GM23338 (cell line): ENCODE results near the gene NINL.

ENCODE experiments used
- CREB1 ChIP-seq: fragments of 250-450 bp; sonication (Bioruptor Pico); IDR thresholded peaks from 2 replicates; pipeline ENCODE4 v1.5.0; 2020; ENCODE audit warnings: low read depth, mild to moderate bottlenecking, moderate library complexity
- EZH2 ChIP-seq: fragments of 200-600 bp; sonication (generic); IDR thresholded peaks from one replicate; pipeline ENCODE4 v1.8.0; 2017; ENCODE audit warnings: antibody characterized with exemption, mild to moderate bottlenecking, low read depth; ENCODE audit not compliant: unreplicated experiment
- EZH2phosphoT487 ChIP-seq: fragments of 200-600 bp; sonication (generic); IDR thresholded peaks from one replicate; pipeline ENCODE4 v1.8.1; 2018; ENCODE audit warnings: antibody characterized with exemption; ENCODE audit not compliant: unreplicated experiment
- JUNB ChIP-seq: IDR thresholded peaks from one replicate; pipeline ENCODE4 v1.6.1; 2016; ENCODE audit warnings: antibody characterized with exemption; ENCODE audit not compliant: unreplicated experiment
- NANOG ChIP-seq: IDR thresholded peaks from 2 replicates; pipeline ENCODE4 v1.6.1; 2016; ENCODE audit warnings: antibody characterized with exemption, borderline replicate concordance
- POLR2AphosphoS5 ChIP-seq: IDR thresholded peaks from 2 replicates; pipeline ENCODE4 v1.6.1; 2016; ENCODE audit warnings: antibody characterized with exemption, low read depth
- STAT1 ChIP-seq: IDR thresholded peaks from one replicate; pipeline ENCODE4 v1.6.1; 2016; ENCODE audit warnings: antibody characterized with exemption; ENCODE audit not compliant: unreplicated experiment
- ZNF114 ChIP-seq: fragments of 250-450 bp; sonication (Bioruptor Pico); IDR thresholded peaks from 2 replicates; pipeline ENCODE4 v1.5.0; 2020; ENCODE audit warnings: mild to moderate bottlenecking, moderate library complexity
- ZNF331 ChIP-seq: fragments of 250-450 bp; sonication (Bioruptor Pico); IDR thresholded peaks from 2 replicates; pipeline ENCODE4 v1.5.0; 2020; ENCODE audit warnings: low read depth, mild to moderate bottlenecking, moderate library complexity
- TF ChIP-seq, protein P1 (sequence below), 2 experiments: fragments of 200-600 bp in 1 of 2; sonication (generic) in 1 of 2; conservative IDR thresholded peaks; 2 replicates each; pipeline versions ENCODE4 v1.5.1 to v1.6.1; 2016 to 2017; ENCODE audit warnings: antibody characterized with exemption in 2 of 2, low read depth in 2 of 2, mild to moderate bottlenecking in 2 of 2, moderate library complexity in 1 of 2
- TF ChIP-seq, protein P2 (sequence below): IDR thresholded peaks from one replicate; pipeline ENCODE4 v1.6.1; 2018; ENCODE audit warnings: antibody characterized with exemption; ENCODE audit not compliant: unreplicated experiment
- TF ChIP-seq, protein P3 (sequence below): IDR thresholded peaks from 2 replicates; pipeline ENCODE4 v1.6.1; 2016; ENCODE audit warnings: antibody characterized with exemption
- TF ChIP-seq, protein P4 (sequence below): fragments of 250-450 bp; sonication (Bioruptor Pico); IDR thresholded peaks from 2 replicates; pipeline ENCODE4 v1.5.0; 2020; ENCODE audit warnings: mild to moderate bottlenecking, moderate library complexity

DNA sequence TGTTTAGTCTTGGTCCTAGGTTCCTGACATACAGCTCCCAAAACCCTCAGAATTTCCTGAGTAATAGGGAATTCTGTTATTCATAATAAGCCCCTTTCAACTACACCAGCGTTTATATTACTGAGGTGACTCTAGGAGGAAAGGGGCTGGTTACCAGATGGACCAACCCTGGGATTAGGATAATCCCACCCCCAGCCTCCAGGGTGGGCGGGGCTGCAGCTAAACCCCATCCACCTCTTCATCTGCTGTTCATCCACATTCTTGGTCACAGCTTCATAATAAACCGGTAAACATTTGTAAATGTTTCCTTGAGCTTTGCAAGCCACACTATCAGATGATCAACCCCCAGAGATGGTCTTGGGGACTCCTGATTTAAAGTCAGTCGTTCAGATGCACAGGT, 38.3 kb downstream of the NINL start:
- TF ChIP-seq, protein P1, sequence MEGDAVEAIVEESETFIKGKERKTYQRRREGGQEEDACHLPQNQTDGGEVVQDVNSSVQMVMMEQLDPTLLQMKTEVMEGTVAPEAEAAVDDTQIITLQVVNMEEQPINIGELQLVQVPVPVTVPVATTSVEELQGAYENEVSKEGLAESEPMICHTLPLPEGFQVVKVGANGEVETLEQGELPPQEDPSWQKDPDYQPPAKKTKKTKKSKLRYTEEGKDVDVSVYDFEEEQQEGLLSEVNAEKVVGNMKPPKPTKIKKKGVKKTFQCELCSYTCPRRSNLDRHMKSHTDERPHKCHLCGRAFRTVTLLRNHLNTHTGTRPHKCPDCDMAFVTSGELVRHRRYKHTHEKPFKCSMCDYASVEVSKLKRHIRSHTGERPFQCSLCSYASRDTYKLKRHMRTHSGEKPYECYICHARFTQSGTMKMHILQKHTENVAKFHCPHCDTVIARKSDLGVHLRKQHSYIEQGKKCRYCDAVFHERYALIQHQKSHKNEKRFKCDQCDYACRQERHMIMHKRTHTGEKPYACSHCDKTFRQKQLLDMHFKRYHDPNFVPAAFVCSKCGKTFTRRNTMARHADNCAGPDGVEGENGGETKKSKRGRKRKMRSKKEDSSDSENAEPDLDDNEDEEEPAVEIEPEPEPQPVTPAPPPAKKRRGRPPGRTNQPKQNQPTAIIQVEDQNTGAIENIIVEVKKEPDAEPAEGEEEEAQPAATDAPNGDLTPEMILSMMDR (conservative IDR thresholded peaks at IDR 0.05; ENCODE audit: low read depth in 2 of 2): no peak
- TF ChIP-seq POLR2AphosphoS5 (no peak), EZH2 (no peak), CREB1 (CRISPR knock-in tag) (no peak), EZH2phosphoT487 (no peak), NANOG (no peak), ZNF114 (CRISPR knock-in tag) (no peak), JUNB (no peak), STAT1 (no peak), ZNF331 (no peak)
- TF ChIP-seq, protein P2, sequence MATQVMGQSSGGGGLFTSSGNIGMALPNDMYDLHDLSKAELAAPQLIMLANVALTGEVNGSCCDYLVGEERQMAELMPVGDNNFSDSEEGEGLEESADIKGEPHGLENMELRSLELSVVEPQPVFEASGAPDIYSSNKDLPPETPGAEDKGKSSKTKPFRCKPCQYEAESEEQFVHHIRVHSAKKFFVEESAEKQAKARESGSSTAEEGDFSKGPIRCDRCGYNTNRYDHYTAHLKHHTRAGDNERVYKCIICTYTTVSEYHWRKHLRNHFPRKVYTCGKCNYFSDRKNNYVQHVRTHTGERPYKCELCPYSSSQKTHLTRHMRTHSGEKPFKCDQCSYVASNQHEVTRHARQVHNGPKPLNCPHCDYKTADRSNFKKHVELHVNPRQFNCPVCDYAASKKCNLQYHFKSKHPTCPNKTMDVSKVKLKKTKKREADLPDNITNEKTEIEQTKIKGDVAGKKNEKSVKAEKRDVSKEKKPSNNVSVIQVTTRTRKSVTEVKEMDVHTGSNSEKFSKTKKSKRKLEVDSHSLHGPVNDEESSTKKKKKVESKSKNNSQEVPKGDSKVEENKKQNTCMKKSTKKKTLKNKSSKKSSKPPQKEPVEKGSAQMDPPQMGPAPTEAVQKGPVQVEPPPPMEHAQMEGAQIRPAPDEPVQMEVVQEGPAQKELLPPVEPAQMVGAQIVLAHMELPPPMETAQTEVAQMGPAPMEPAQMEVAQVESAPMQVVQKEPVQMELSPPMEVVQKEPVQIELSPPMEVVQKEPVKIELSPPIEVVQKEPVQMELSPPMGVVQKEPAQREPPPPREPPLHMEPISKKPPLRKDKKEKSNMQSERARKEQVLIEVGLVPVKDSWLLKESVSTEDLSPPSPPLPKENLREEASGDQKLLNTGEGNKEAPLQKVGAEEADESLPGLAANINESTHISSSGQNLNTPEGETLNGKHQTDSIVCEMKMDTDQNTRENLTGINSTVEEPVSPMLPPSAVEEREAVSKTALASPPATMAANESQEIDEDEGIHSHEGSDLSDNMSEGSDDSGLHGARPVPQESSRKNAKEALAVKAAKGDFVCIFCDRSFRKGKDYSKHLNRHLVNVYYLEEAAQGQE: no peak
- TF ChIP-seq, protein P3, sequence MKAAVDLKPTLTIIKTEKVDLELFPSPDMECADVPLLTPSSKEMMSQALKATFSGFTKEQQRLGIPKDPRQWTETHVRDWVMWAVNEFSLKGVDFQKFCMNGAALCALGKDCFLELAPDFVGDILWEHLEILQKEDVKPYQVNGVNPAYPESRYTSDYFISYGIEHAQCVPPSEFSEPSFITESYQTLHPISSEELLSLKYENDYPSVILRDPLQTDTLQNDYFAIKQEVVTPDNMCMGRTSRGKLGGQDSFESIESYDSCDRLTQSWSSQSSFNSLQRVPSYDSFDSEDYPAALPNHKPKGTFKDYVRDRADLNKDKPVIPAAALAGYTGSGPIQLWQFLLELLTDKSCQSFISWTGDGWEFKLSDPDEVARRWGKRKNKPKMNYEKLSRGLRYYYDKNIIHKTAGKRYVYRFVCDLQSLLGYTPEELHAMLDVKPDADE: no peak
- TF ChIP-seq, protein P4, sequence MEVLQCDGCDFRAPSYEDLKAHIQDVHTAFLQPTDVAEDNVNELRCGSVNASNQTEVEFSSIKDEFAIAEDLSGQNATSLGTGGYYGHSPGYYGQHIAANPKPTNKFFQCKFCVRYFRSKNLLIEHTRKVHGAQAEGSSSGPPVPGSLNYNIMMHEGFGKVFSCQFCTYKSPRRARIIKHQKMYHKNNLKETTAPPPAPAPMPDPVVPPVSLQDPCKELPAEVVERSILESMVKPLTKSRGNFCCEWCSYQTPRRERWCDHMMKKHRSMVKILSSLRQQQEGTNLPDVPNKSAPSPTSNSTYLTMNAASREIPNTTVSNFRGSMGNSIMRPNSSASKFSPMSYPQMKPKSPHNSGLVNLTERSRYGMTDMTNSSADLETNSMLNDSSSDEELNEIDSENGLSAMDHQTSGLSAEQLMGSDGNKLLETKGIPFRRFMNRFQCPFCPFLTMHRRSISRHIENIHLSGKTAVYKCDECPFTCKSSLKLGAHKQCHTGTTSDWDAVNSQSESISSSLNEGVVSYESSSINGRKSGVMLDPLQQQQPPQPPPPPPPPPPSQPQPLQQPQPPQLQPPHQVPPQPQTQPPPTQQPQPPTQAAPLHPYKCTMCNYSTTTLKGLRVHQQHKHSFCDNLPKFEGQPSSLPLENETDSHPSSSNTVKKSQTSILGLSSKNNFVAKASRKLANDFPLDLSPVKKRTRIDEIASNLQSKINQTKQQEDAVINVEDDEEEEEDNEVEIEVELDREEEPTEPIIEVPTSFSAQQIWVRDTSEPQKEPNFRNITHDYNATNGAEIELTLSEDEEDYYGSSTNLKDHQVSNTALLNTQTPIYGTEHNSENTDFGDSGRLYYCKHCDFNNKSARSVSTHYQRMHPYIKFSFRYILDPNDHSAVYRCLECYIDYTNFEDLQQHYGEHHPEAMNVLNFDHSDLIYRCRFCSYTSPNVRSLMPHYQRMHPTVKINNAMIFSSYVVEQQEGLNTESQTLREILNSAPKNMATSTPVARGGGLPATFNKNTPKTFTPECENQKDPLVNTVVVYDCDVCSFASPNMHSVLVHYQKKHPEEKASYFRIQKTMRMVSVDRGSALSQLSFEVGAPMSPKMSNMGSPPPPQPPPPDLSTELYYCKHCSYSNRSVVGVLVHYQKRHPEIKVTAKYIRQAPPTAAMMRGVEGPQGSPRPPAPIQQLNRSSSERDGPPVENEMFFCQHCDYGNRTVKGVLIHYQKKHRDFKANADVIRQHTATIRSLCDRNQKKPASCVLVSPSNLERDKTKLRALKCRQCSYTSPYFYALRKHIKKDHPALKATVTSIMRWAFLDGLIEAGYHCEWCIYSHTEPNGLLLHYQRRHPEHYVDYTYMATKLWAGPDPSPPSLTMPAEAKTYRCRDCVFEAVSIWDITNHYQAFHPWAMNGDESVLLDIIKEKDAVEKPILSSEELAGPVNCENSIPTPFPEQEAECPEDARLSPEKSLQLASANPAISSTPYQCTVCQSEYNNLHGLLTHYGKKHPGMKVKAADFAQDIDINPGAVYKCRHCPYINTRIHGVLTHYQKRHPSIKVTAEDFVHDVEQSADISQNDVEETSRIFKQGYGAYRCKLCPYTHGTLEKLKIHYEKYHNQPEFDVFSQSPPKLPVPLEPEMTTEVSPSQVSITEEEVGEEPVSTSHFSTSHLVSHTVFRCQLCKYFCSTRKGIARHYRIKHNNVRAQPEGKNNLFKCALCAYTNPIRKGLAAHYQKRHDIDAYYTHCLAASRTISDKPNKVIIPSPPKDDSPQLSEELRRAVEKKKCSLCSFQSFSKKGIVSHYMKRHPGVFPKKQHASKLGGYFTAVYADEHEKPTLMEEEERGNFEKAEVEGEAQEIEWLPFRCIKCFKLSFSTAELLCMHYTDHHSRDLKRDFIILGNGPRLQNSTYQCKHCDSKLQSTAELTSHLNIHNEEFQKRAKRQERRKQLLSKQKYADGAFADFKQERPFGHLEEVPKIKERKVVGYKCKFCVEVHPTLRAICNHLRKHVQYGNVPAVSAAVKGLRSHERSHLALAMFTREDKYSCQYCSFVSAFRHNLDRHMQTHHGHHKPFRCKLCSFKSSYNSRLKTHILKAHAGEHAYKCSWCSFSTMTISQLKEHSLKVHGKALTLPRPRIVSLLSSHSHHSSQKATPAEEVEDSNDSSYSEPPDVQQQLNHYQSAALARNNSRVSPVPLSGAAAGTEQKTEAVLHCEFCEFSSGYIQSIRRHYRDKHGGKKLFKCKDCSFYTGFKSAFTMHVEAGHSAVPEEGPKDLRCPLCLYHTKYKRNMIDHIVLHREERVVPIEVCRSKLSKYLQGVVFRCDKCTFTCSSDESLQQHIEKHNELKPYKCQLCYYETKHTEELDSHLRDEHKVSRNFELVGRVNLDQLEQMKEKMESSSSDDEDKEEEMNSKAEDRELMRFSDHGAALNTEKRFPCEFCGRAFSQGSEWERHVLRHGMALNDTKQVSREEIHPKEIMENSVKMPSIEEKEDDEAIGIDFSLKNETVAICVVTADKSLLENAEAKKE (CRISPR knock-in tag): no peak
